Left ventricle myocardium superior (tissue), 1 donor: ENCODE results near the gene CCIN. TPM values are rescaled to one million over a fixed set of nuclear protein-coding genes. Genes with fewer than 3 reads are reported as not detected.
A peak's percentile ranks its signal among the peaks of the same experiment; 100 is the strongest.
"Not testable (repeated sequence)": the region's sequence is repeated elsewhere in the genome, so short reads cannot be mapped to it uniquely, and the experiment has no call there.

Experiments used
- ATAC-seq: fragments of 200-7000 bp; cut with Tn5 transposase; one replicate; pipeline ENCODE4 v1.9.1; 2020; ENCODE audit warnings: mild to moderate bottlenecking, moderate library complexity
- DNase-seq: peaks from one replicate; pipeline ENCODE4 v3.0.0-alpha.2; 2020
- intact Hi-C: fragments of 100-400 bp; cut with micrococcal nuclease; formaldehyde crosslinking; loops from one replicate; pipeline ENCODE4 v1.11.0; 2022
- long read RNA-seq: library from polyadenylated mRNA; unstranded; transcript quantifications from one replicate; pipeline ENCODE4 v2.0.0, GENCODE V29; 2021
- total RNA-seq: library from RNA; stranded (reverse); fragmentation: NEBNext Ultra II Directional; extraction: Animal tissue kit (Norgen Biotek cat#: 25700); gene quantifications from one replicate; pipeline ENCODE4 v1.2.1, GENCODE V29; 2021
- donor health status: DM: no; HTN: yes; CAD: no; lungs with severe emphysema.

Gene CCIN
- 0.17 TPM for total RNA-seq
- long read RNA-seq: 0 reads

DNA sequence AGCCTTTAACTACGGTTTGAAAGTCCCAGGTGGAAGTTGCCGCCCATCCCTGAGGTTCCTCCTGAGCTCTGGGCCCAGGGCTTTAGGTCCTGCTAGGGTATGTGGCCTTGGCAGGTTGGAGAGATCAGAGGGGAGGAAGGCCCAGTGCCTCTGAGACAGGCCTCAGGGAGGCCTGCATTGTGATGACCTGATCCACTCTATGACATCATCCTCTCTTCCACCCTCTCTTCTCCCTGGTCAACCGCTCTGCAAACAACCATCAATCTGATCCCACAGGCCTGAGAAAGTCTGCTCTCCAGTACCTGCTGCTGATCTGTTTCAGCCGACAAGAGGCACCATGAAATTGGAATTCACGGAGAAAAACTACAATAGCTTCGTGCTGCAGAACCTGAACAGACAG is at the start of gene CCIN:
TSS of gene CCIN (plus strand) at position 223 of the 400 bp plus-strand sequence. CDS start at position 338, 115 bp downstream.
- DNase-seq: no peak
- intact Hi-C loops: loop anchor here (5.0 kb wide), 1 partner anchor 67 kb away; no protein-coding TSS in a partner anchor

DNA sequence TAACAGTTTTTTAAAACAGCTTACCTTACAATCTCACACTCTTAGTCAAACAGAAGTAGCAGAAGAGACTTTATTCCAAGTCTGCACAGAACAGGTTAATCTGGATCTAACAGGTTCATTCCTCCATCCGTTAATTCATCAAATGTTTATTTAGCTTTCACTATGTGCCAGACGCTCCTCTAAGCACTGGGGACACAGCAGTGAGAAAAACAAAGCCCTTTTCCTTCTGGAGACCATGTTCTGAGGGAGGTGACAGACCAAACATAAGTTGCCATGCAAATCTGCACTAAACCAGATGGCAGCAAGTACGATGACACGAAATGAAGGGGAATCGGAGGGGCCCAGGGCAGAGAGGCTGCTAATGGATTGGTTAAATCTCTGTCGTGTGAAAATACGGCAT is 49.7 kb upstream of the CCIN start:
- DNase-seq: no peak
- no peak for ATAC-seq
- intact Hi-C loops: no loop called here

More for the DNA sequence above, at the start of gene CCIN:
- no peak for ATAC-seq

- intact Hi-C loops: no loop called here
- DNase-seq: no peak
- no peak for ATAC-seq
Observed at GRCh38 chr9:36120705-36121104, 48.5 kb upstream of the CCIN start.

GRCh38 chr9:36121971-36122370 is 47.2 kb upstream of the CCIN start:
- DNase-seq (no peak), ATAC-seq (no peak)
- intact Hi-C loops: no loop called here

DNA sequence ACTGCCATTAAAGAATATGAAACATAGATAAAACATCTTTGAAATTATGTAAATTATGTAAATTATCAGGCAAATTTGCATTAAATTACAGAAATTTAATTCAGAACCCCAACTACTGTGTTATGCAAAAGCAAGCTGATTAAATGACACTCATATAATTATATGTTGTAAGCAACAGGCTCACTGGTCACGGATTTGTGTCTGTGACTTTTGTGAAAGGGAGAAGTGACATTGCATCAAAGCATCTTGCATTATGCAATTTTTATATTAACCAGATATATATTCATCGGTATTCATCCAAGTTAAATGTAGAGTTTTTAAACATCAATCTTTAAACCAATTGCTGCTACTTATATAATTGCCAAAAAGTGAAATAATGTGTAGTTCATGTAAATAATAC is 45.7 kb upstream of the CCIN start:
- intact Hi-C loops: no loop called here
- ATAC-seq (no peak), DNase-seq (no peak)

DNA sequence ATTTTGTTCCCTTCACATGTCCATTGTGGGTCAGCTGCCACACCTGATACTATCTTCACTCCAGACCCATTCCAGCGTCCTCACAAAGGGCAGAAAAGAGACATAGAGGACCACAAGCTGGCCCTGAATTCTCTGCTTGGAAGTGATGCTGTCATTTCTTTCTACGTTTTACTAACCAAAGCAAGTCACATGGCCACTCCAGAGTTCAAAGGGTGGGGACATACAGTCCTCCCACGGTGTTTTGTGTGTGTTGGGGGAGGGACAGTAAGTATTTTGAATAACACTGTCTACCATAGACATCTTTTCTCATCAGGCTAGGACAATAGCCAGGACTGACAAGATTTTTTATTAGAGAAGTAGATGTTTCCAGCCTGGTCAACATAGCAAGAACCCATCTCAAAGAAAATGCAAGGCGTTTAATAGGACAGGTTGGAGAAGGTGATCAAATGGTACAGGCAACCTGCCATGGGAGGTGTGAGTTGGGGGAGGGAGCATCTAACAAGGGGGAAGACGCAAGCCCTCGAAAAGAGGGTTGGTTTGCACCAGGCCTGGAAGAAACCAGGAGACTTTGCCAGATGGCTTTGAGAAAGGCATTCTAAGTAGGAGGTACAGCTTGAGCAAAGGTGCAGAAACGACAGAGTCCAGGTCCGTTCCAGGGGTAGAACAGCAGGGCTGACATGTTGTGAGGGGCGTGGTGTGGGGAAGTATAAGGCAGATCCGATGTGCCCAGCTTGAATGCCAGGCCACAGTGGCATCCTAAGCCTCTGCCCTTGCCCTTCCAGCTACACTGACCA is 43.9 kb upstream of the CCIN start:
- intact Hi-C loops: no loop called here
- ATAC-seq (no peak), DNase-seq (no peak)

DNA sequence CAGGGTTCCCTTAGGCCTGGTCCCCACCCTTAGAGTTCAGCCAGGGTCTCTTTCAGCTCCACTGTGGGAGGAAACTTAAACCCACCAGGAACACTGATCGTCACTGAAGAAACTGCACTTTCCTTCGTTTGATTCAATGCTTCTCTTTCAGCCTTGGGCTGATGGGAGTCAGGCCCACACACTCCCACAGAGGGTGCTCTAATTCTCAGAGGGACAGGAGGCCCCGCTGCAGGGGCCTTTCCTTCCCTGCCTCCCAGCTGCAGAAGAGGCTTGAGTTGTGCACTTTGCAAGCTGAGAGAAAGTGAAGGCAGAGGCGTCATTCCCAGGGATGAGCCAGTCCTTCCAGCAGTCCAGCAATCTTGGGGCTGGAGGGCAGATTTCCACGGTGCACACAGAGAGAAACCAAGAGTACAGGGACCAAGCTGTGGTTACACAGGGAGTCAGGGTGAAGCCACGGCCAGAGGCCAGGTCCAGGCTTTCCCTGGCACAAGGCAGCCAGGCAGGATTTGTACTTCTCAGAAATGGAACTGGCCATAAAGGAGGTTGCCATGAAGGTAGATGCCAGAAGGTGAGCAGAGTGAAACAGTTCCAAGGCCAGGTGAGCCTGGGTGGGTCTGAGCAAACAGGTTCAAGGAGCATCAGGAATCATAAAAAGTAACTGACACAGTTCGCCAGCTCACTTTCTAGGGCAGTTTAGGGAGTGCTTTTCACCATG is 43.0 kb upstream of the CCIN start:
- DNase-seq (no peak), ATAC-seq (no peak)
- intact Hi-C loops: no loop called here

DNA sequence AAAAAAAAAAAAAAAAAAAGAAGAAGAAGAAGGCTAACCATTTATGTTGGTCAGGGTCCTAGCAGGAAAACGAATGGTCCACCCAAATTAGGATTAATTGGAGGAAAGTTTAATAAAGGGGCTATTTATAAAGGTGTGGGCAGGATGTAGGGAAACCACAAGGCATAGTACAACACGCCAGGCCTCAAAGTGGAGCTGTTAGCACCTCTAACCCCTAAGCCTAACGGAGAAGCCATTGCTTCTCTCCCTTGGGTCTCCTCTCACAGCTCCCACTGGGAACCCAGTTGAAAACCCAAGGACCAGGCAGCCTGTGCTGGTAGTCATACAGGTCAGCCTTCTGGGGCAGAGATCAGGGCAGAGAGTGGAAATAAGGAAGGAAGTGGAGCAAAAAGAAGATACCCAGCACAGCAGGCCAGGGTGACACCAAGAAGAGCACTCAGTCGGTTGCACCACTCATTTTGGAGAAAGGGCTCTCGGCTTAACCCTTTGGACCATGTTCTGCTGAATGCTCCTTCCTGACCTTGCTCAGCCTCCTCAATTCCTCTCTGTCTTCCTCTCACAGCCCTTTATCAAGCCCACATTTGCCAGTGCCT is 41.4 kb upstream of the CCIN start:
- intact Hi-C loops: no loop called here
- DNase-seq (no peak), ATAC-seq (peak; percentile 55)

DNA sequence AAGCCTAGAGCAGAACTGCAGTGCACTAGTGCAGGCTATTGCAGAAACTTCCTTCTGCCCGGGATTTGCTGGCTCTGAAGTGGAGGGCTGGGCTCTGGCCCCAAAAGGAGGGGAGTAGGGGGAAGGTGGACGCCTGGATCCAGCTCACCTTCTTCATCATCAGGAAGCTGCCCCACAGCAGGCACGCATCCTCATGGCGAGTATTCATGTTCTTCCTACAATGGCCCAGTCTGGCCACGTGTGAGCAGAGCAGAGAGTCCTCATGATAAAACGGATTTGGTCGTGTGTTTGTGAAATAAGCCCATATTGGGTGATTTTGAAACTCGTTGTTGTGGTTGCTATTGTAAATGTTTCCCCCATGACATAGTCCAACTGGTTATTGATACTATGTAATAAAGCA is 40.8 kb upstream of the CCIN start:
- no peak for DNase-seq
- no peak for ATAC-seq
- intact Hi-C loops: no loop called here

GRCh38 chr9:36129139-36129538 is 40.0 kb upstream of the CCIN start:
- intact Hi-C loops: no loop called here
- no peak for DNase-seq
- no peak for ATAC-seq

DNA sequence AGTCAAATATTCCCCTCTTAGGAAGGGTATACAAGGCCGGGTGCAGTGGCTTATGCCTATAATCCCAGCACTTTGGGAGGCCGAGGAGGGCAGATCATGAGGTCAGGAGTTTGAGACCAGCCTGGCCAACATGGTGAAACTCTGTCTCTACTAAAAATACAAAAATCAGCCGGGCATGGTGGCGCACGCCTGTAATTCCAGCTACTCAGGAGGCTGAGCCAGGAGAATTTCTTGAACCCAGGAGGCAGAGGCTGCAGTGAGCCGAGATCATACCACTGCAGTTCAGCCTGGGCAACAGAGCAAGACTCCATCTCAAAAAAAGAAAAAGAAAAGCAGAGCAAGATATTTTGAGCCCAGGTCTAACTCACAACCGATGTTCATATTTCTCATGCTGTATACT is 37.5 kb upstream of the CCIN start:
- DNase-seq, ATAC-seq, intact Hi-C loops: not testable (repeated sequence)

- no peak for DNase-seq
- intact Hi-C loops: no loop called here
- no peak for ATAC-seq
Observed at GRCh38 chr9:36132086-36132485, 37.1 kb upstream of the CCIN start.

DNA sequence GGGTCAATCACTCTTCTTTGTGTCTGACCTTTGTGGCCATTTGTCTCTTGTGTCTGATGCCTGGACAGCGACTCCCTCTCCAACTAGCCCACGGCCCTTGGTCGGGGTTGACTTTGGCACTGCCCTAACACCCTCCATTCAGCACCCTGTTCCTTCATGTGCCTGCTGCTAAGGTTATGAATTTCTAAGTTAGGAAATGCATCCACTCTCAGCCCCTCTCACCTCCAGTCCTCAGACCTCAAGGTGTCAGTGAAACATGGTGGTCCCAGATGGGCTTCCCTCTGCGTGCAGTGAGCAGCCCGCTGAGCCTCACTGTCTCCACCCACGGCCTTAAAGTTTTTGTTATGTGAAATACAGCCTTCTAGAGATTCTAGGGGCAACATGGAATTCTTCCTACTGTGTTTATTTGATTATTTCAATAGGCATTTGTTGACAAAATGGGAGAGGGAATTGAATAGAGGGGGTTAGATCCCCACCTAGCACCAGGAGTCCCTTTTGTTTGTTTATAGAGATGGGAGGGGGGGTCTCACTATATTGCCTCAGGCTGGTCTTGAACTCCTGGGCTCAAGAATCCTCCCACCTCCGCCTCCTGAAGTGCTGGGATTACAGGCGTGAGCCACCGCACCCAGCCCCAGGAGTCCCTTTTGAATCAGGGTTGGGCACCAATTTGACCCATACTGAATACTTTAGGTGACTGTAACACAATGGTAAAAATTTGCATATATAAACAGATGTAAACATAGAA is 34.3 kb upstream of the CCIN start:
- intact Hi-C loops: no loop called here
- ATAC-seq: no peak
- no peak for DNase-seq

DNA sequence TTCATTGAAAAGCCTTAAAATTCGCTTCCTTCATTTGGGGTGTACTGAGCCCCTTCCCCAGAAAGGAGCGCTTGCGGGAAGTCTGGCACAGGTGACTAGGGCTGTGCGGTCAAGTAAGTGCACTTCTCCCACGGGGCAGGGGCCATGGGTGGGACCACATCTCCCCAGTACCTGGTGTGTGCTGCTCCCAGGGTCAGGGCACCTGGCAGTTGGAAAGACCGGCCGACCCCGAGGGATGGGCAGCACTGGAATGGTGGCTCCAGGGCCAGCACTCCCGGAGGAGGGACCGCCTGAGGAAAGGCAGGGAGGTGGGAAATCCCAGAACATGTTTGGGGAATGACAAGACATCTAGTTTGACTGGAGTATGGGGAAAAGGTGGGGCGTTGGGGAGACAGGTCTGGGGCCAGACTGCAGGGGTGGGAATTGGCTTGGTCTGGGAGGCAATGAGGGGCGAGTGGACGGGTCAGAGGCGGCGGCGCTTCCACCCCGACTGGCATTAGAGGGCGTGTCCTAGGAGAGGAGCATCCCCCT is 33.4 kb upstream of the CCIN start:
- intact Hi-C loops: no loop called here
- DNase-seq: no peak
- ATAC-seq: no peak

- ATAC-seq: peak; percentile 97
- peak; percentile 92 for DNase-seq
- intact Hi-C loops: no loop called here
Observed at GRCh38 chr9:36136272-36136893, 32.8 kb upstream of the CCIN start, which contains the start of gene GLIPR2. GLIPR2 (plus strand) TSS chr9:36136733; CDS start chr9:36136779, 46 bp downstream.

DNA sequence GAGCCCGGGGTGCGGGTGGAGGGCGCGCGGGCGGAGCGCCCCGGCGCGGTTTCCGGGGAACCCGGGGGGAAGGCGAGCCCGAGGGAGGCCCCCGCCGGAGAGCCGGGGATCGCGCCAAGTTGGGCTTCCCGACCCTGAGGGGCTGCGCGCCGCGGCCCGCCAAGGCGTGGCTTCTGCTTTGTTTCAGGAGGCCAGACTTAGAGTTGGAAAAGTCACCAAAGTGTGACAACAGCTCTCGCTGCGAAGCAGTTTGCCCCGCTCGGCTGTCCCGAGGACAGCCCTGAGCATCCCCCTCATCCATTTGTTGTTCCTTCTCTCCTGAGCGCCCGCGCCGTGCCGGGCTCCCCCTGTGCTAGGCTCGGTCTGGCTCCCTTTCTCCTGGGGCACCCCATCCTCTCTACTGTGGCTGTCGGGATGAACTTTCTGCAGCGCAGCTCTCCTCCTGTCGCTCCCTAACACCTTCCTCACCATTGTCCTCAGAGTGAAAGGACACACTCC is 32.2 kb upstream of the CCIN start:
- intact Hi-C loops: no loop called here
- peak; percentile 64 for DNase-seq
- peak; percentile 34 for ATAC-seq

- DNase-seq (peak; percentile 52), ATAC-seq (peak; percentile 6)
- intact Hi-C loops: no loop called here
Observed at GRCh38 chr9:36137392-36138004, 31.7 kb upstream of the CCIN start.

GRCh38 chr9:36138496-36138895 is 30.7 kb upstream of the CCIN start:
- no peak for ATAC-seq
- intact Hi-C loops: no loop called here

More at GRCh38 chr9:36138496-36138895, 30.7 kb upstream of the CCIN start:
- no peak for DNase-seq
